Breast epithelium (tissue), 4 donors: Measurements from ENCODE around the gene COX18. TPM values are rescaled to one million over a fixed set of nuclear protein-coding genes. Genes with fewer than 3 reads are reported as not detected.

ENCODE experiments used
- DNase-seq, 2 donors: peaks; one replicate each; pipeline ENCODE4 v3.0.0-alpha.2; 2019; ENCODE audit warnings: low spot score in 2 of 2
- H3K27ac ChIP-seq, 2 donors: fragments of 200-600 bp; sonication (generic) in 1 of 2; one replicate each; pipeline ENCODE4 v1.5.1; 2016 to 2019; ENCODE audit warnings: mild to moderate bottlenecking in 1 of 2
- H3K27me3 ChIP-seq, 2 donors: fragments of 200-600 bp; sonication (generic) in 1 of 2; one replicate each; pipeline versions ENCODE4 v1.5.1 to v1.6.0; 2017 to 2019; ENCODE audit warnings: control low read depth in 1 of 2, mild to moderate bottlenecking in 1 of 2
- H3K36me3 ChIP-seq: fragments of 200-600 bp; one replicate; pipeline ENCODE4 v1.5.1; 2019
- H3K4me1 ChIP-seq, 2 donors: fragments of 200-600 bp; sonication (generic); one replicate each; pipeline ENCODE4 v1.5.1; 2016 to 2019; ENCODE audit warnings: control low read depth in 1 of 2
- H3K4me3 ChIP-seq, 3 donors: fragments of 200-600 bp; sonication (generic); 1 replicate in 2 of 3; 2 replicates in 1 of 3; pipeline ENCODE4 v1.5.1; 2016 to 2019; ENCODE audit warnings: mild to moderate bottlenecking in 3 of 3, moderate library complexity in 2 of 3
- H3K9me3 ChIP-seq, 2 donors: fragments of 200-600 bp; sonication (generic) in 1 of 2; one replicate each; pipeline ENCODE4 v1.5.1; 2016 to 2019; ENCODE audit warnings: control low read depth in 1 of 2
- CTCF ChIP-seq, 3 donors: fragments of 450-650 bp; IDR thresholded peaks; one replicate each; pipeline ENCODE4 v1.5.1; 2016 to 2017; ENCODE audit warnings: antibody characterized with exemption in 3 of 3, mild to moderate bottlenecking in 3 of 3, moderate library complexity in 3 of 3
- POLR2A ChIP-seq: fragments of 450-650 bp; IDR thresholded peaks from one replicate; pipeline ENCODE4 v1.6.1; 2016; ENCODE audit warnings: antibody characterized with exemption, mild to moderate bottlenecking, moderate library complexity
- POLR2AphosphoS5 ChIP-seq, 3 donors: sonication (generic); formaldehyde crosslinking; IDR thresholded peaks; one replicate each; pipeline ENCODE4 v1.6.1; 2017; ENCODE audit warnings: antibody characterized with exemption in 3 of 3
- intact Hi-C: fragments of 100-400 bp; cut with DNase I; formaldehyde crosslinking; loops from one replicate; pipeline ENCODE4 v1.15.1; 2023; ENCODE audit warnings: low total_unique reads
- total RNA-seq, 3 donors: library from RNA; depleted of rRNA; stranded (reverse); fragments of >200 nt; gene quantifications; one replicate each; pipeline ENCODE4 v1.1.0, GENCODE V29; 2016

Gene COX18
- 10 to 100 TPM; 18.0 to 33.4 (median 19.0) TPM for total RNA-seq

GRCh38 chr4:73069338-73070073 is at the start of gene COX18:
Gene COX18 (minus strand): TSS chr4:73069716. CDS start chr4:73069649, 67 bp downstream.
- intact Hi-C loops: loop anchor here (5.0 kb wide), 1 partner anchor 188 kb away; the partner anchor contains the start of gene ANKRD17
- peak; percentile 95 to 97 for DNase-seq
- peak within 1 kb of the TSS; percentile 86 to 94 for H3K27ac ChIP-seq
- H3K4me1 ChIP-seq: no peaks in the 10 kb centered on the region
- no peaks in the 10 kb centered on the region for H3K36me3 ChIP-seq
- H3K4me3 ChIP-seq: peak within 1 kb of the TSS; percentile 66 to 78 (median 70)
- peak; percentile 74 for TF ChIP-seq POLR2A
- TF ChIP-seq CTCF (IDR thresholded peaks at IDR 0.05): no peak
- TF ChIP-seq POLR2AphosphoS5 (IDR thresholded peaks at IDR 0.05): peak; percentile 69 to 89 (median 76)
- no peaks in the 10 kb centered on the region for H3K27me3 ChIP-seq
- no peaks in the 10 kb centered on the region for H3K9me3 ChIP-seq

- Histone ChIP-seq H3K36me3 (no peaks in the 10 kb centered on the region), H3K4me1 (no peaks in the 10 kb centered on the region), H3K4me3 (no peak overlapping the region), H3K27ac (no peak overlapping the region), H3K9me3 (no peaks in the 10 kb centered on the region), H3K27me3 (no peaks in the 10 kb centered on the region)
- intact Hi-C loops: no loop called here
- DNase-seq: no peak
- no peak for TF ChIP-seq POLR2A
- no peak for TF ChIP-seq CTCF (IDR thresholded peaks at IDR 0.05)
- TF ChIP-seq POLR2AphosphoS5 (IDR thresholded peaks at IDR 0.05): no peak
Measured at GRCh38 chr4:73109493-73109892, 40.0 kb upstream of the COX18 start.

GRCh38 chr4:73104695-73105094 is 35.2 kb upstream of the COX18 start:
- TF ChIP-seq POLR2A (no peak), CTCF (IDR thresholded peaks at IDR 0.05) (no peak)
- Histone ChIP-seq H3K4me1 (no peaks in the 10 kb centered on the region), H3K27me3 (no peaks in the 10 kb centered on the region), H3K27ac (no peak overlapping the region), H3K9me3 (no peaks in the 10 kb centered on the region), H3K36me3 (no peaks in the 10 kb centered on the region), H3K4me3 (no peak overlapping the region)
- intact Hi-C loops: no loop called here
- no peak for DNase-seq

GRCh38 chr4:73103799-73104503 is 34.4 kb upstream of the COX18 start:
- DNase-seq: no peak

More at GRCh38 chr4:73103799-73104503, 34.4 kb upstream of the COX18 start:
- H3K27me3 ChIP-seq: no peaks in the 10 kb centered on the region
- TF ChIP-seq POLR2AphosphoS5 (IDR thresholded peaks at IDR 0.05): no peak
- TF ChIP-seq CTCF (IDR thresholded peaks at IDR 0.05): no peak
- no peak for TF ChIP-seq POLR2A
- H3K27ac ChIP-seq: no peak overlapping the region
- H3K4me3 ChIP-seq: no peak overlapping the region
- H3K36me3 ChIP-seq: no peaks in the 10 kb centered on the region
- intact Hi-C loops: no loop called here
- H3K4me1 ChIP-seq: no peaks in the 10 kb centered on the region
- H3K9me3 ChIP-seq: no peaks in the 10 kb centered on the region
